Liver (tissue), 9 donors: ENCODE data around the gene DTNA. TPM values are rescaled to one million over a fixed set of nuclear protein-coding genes. Genes with fewer than 3 reads are reported as not detected.

ENCODE experiments used
- DNase-seq: peaks from one replicate; pipeline ENCODE4 v3.0.0-alpha.2; 2017; ENCODE audit warnings: low spot score
- H3K27ac ChIP-seq, 2 donors: one replicate each; pipeline ENCODE4 v1.7.0; 2013; ENCODE audit warnings: inconsistent platforms in 2 of 2, low read length in 2 of 2, control low read depth in 1 of 2, low read depth in 1 of 2, mild to moderate bottlenecking in 1 of 2
- H3K27me3 ChIP-seq, 4 donors: one replicate each; pipeline versions ENCODE4 v1.6.1 to v1.7.0; 2013; ENCODE audit warnings: low read length in 3 of 4, inconsistent platforms in 1 of 4, mild to moderate bottlenecking in 1 of 4, moderate library complexity in 1 of 4; ENCODE audit not compliant: control insufficient read depth in 4 of 4, insufficient read depth in 4 of 4
- H3K36me3 ChIP-seq, 4 donors: one replicate each; pipeline versions ENCODE4 v1.6.1 to v1.7.0; 2013; ENCODE audit warnings: low read length in 3 of 4, mild to moderate bottlenecking in 3 of 4, low read depth in 1 of 4, moderate library complexity in 1 of 4; ENCODE audit not compliant: control insufficient read depth in 4 of 4, insufficient read depth in 3 of 4
- H3K4me1 ChIP-seq, 4 donors: one replicate each; pipeline versions ENCODE4 v1.6.1 to v1.7.0; 2013; ENCODE audit warnings: low read length in 3 of 4, mild to moderate bottlenecking in 3 of 4, moderate library complexity in 1 of 4; ENCODE audit not compliant: control insufficient read depth in 4 of 4, insufficient read depth in 4 of 4
- H3K4me3 ChIP-seq, 3 donors: one replicate each; pipeline versions ENCODE4 v1.6.1 to v1.7.0; 2013; ENCODE audit warnings: low read length in 3 of 3, control low read depth in 1 of 3, low read depth in 1 of 3, mild to moderate bottlenecking in 1 of 3
- H3K9ac ChIP-seq, 2 donors: one replicate each; pipeline ENCODE4 v1.7.0; 2013; ENCODE audit warnings: low read length in 2 of 2, mild to moderate bottlenecking in 2 of 2, moderate library complexity in 2 of 2, control low read depth in 1 of 2, low read depth in 1 of 2
- H3K9me3 ChIP-seq, 4 donors: one replicate each; pipeline versions ENCODE4 v1.6.1 to v1.7.0; 2013; ENCODE audit warnings: low read length in 3 of 4; ENCODE audit not compliant: control insufficient read depth in 4 of 4
- ATF3 ChIP-seq: IDR thresholded peaks from 2 replicates; pipeline ENCODE4 v1.6.1; 2016; ENCODE audit warnings: antibody characterized with exemption
- CTCF ChIP-seq: fragments of 150-350 bp; IDR thresholded peaks from 2 replicates; pipeline ENCODE4 v1.5.1; 2017; ENCODE audit warnings: improper control_type of control experiment, low read depth, low read length; ENCODE audit not compliant: missing input control
- EGR1 ChIP-seq, 2 donors: IDR thresholded peaks; 2 replicates each; pipeline ENCODE4 v1.6.1; 2016 to 2018; ENCODE audit warnings: antibody characterized with exemption in 2 of 2, low read depth in 2 of 2
- FOXA1 ChIP-seq: IDR thresholded peaks from 2 replicates; pipeline ENCODE4 v1.6.1; 2016; ENCODE audit warnings: antibody characterized with exemption
- FOXA2 ChIP-seq: IDR thresholded peaks from 2 replicates; pipeline ENCODE4 v1.6.1; 2016; ENCODE audit warnings: antibody characterized with exemption
- GABPA ChIP-seq, 2 donors: IDR thresholded peaks in 1 of 2; conservative IDR thresholded peaks in 1 of 2; 2 replicates each; pipeline ENCODE4 v1.6.1; 2016; ENCODE audit warnings: antibody characterized with exemption in 2 of 2, mild to moderate bottlenecking in 1 of 2, moderate library complexity in 1 of 2
- HNF4A ChIP-seq, 2 donors: conservative IDR thresholded peaks; 2 replicates each; pipeline ENCODE4 v1.6.1; 2016; ENCODE audit warnings: antibody characterized with exemption in 2 of 2, mild to moderate bottlenecking in 2 of 2
- JUND ChIP-seq, 2 donors: IDR thresholded peaks; 2 replicates each; pipeline ENCODE4 v1.6.1; 2016; ENCODE audit warnings: antibody characterized with exemption in 2 of 2
- MAX ChIP-seq: IDR thresholded peaks from 2 replicates; pipeline ENCODE4 v1.6.1; 2016; ENCODE audit warnings: antibody characterized with exemption
- NR2F2 ChIP-seq: IDR thresholded peaks from 2 replicates; pipeline ENCODE4 v1.6.1; 2016; ENCODE audit warnings: antibody characterized with exemption
- RAD21 ChIP-seq, 2 donors: IDR thresholded peaks; 2 replicates each; pipeline ENCODE4 v1.6.1; 2016; ENCODE audit warnings: antibody characterized with exemption in 2 of 2, mild to moderate bottlenecking in 2 of 2
- RXRA ChIP-seq, 2 donors: IDR thresholded peaks; 2 replicates each; pipeline ENCODE4 v1.6.1; 2017 to 2018; ENCODE audit warnings: antibody characterized with exemption in 2 of 2, mild to moderate bottlenecking in 1 of 2
- SP1 ChIP-seq: IDR thresholded peaks from 2 replicates; pipeline ENCODE4 v1.6.1; 2018; ENCODE audit warnings: antibody characterized with exemption, mild to moderate bottlenecking
- TAF1 ChIP-seq: conservative IDR thresholded peaks from 2 replicates; pipeline ENCODE4 v1.6.1; 2016; ENCODE audit warnings: antibody characterized with exemption, mild to moderate bottlenecking
- YY1 ChIP-seq: IDR thresholded peaks from 2 replicates; pipeline ENCODE4 v1.6.1; 2016; ENCODE audit warnings: antibody characterized with exemption, mild to moderate bottlenecking
- WGBS: extraction: QIAGEN DNeasy Blood & Tissue Kit; methylation state at CpG from one replicate; pipeline ENCODE4 v1.1.7; 2013; 5-methylcytosine and 5-hydroxymethylcytosine counted together
- polyA plus RNA-seq, 2 donors: library from polyadenylated mRNA; stranded (reverse) in 1 of 2; unstranded in 1 of 2; fragments of 200-250 nt in 1 of 2; fragments of >200 nt in 1 of 2; fragmentation: Nextera tagmentation in 1 of 2; extraction: Ambion mirVana in 1 of 2; gene quantifications; one replicate each; pipeline versions ENCODE4 v1.2.1 to v1.2.3, GENCODE V29; 2013 to 2015
- total RNA-seq, 2 donors: library from RNA; depleted of rRNA; stranded (reverse); fragments of >200 nt; gene quantifications; one replicate each; pipeline ENCODE4 v1.2.3, GENCODE V29; 2014
- TF ChIP-seq, protein P1 (sequence below): IDR thresholded peaks from 2 replicates; pipeline ENCODE4 v1.6.1; 2016; ENCODE audit warnings: antibody characterized with exemption, mild to moderate bottlenecking
- TF ChIP-seq, protein P2 (sequence below): IDR thresholded peaks from 2 replicates; pipeline ENCODE4 v1.6.1; 2016; ENCODE audit warnings: antibody characterized with exemption
- donor health status: healthy.
- donor health status: healthy.
- donor health status: healthy.
- donor health status: healthy.
- donor health status: healthy.

Gene DTNA
- total and polyA plus RNA-seq, 4 donors = 0.33 to 3.2 (median 1.4) TPM

GRCh38 chr18:34773378-34773777 is 63.3 kb downstream of the DTNA start:
- Histone ChIP-seq H3K27me3 (no peaks in the 10 kb centered on the region), H3K4me3 (no peak overlapping the region), H3K27ac (no peak overlapping the region), H3K4me1 (no peaks in the 10 kb centered on the region), H3K36me3 (no peaks in the 10 kb centered on the region), H3K9me3 (no peaks in the 10 kb centered on the region), H3K9ac (no peak overlapping the region)
- WGBS = 35% methylated on average over 2 of the region's 2 CpGs
- TF ChIP-seq EGR1 (IDR thresholded peaks at IDR 0.05; ENCODE audit: low read depth in 2 of 2) (no peak), JUND (IDR thresholded peaks at IDR 0.05) (no peak), RXRA (IDR thresholded peaks at IDR 0.05) (no peak), TAF1 (no peak), MAX (no peak)
- TF ChIP-seq, protein P1, sequence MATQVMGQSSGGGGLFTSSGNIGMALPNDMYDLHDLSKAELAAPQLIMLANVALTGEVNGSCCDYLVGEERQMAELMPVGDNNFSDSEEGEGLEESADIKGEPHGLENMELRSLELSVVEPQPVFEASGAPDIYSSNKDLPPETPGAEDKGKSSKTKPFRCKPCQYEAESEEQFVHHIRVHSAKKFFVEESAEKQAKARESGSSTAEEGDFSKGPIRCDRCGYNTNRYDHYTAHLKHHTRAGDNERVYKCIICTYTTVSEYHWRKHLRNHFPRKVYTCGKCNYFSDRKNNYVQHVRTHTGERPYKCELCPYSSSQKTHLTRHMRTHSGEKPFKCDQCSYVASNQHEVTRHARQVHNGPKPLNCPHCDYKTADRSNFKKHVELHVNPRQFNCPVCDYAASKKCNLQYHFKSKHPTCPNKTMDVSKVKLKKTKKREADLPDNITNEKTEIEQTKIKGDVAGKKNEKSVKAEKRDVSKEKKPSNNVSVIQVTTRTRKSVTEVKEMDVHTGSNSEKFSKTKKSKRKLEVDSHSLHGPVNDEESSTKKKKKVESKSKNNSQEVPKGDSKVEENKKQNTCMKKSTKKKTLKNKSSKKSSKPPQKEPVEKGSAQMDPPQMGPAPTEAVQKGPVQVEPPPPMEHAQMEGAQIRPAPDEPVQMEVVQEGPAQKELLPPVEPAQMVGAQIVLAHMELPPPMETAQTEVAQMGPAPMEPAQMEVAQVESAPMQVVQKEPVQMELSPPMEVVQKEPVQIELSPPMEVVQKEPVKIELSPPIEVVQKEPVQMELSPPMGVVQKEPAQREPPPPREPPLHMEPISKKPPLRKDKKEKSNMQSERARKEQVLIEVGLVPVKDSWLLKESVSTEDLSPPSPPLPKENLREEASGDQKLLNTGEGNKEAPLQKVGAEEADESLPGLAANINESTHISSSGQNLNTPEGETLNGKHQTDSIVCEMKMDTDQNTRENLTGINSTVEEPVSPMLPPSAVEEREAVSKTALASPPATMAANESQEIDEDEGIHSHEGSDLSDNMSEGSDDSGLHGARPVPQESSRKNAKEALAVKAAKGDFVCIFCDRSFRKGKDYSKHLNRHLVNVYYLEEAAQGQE = no peak
- DNase-seq = no peak

DNA sequence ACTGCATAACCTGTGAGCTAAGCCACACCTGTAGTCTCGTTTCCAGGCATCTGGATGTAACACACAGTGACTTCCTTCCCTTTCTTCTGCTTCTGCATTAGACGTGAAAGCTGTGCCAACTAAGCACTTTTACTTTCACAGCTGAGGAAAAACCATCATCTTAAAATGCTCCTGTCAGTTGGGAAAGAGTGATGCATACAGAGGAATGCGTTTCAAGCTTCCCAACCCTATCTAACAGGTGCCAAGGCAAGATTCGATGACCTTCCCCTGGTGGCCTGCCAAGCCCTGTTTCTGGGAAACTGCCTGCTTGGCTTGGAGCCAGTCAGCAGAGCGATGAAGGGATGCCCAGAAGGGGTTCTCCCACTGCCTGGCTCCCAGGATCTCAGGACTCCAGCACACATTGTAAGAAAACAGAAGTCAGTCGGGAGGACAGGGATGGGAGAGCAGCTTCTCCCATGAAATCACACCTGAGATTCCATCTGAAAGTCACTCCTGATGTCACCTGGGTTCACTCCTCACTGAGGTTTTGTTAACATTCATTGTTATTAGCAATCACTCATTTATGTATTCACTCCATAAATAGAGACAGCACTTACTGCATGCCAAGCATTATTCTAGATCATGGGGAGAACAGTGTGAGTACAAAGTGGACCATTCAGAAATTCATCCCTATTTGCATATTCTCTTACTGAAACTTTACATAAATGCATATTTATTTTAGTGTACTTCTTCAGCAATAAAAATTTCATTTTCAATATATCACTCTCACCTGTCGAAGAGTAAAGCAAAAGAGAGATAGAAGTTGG is 64.1 kb downstream of the DTNA start:
- no peak for TF ChIP-seq FOXA1
- no peak for TF ChIP-seq MAX
- no peak for TF ChIP-seq FOXA2
- no peak for TF ChIP-seq JUND (IDR thresholded peaks at IDR 0.05)
- no peak for TF ChIP-seq RAD21 (IDR thresholded peaks at IDR 0.05)
- TF ChIP-seq, protein P2, sequence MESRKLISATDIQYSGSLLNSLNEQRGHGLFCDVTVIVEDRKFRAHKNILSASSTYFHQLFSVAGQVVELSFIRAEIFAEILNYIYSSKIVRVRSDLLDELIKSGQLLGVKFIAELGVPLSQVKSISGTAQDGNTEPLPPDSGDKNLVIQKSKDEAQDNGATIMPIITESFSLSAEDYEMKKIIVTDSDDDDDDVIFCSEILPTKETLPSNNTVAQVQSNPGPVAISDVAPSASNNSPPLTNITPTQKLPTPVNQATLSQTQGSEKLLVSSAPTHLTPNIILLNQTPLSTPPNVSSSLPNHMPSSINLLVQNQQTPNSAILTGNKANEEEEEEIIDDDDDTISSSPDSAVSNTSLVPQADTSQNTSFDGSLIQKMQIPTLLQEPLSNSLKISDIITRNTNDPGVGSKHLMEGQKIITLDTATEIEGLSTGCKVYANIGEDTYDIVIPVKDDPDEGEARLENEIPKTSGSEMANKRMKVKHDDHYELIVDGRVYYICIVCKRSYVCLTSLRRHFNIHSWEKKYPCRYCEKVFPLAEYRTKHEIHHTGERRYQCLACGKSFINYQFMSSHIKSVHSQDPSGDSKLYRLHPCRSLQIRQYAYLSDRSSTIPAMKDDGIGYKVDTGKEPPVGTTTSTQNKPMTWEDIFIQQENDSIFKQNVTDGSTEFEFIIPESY = no peak
- no peak for TF ChIP-seq TAF1
- TF ChIP-seq NR2F2 = no peak
- no peak for TF ChIP-seq YY1
- no peak for TF ChIP-seq SP1
- TF ChIP-seq, protein P1 = no peak
- TF ChIP-seq HNF4A (conservative IDR thresholded peaks at IDR 0.05) = no peak
- no peak for TF ChIP-seq ATF3
- no peak for TF ChIP-seq GABPA (IDR thresholded peaks at IDR 0.05 in 1 of 2, conservative IDR thresholded peaks at IDR 0.05 in 1 of 2)
- TF ChIP-seq EGR1 (IDR thresholded peaks at IDR 0.05; ENCODE audit: low read depth in 2 of 2) = no peak
- TF ChIP-seq CTCF = no peak
- no peak for TF ChIP-seq RXRA (IDR thresholded peaks at IDR 0.05)
- no peak overlapping the region for H3K9ac ChIP-seq
- no peak for DNase-seq

More for the DNA sequence above, 64.1 kb downstream of the DTNA start:
- Histone ChIP-seq H3K27ac (no peak overlapping the region), H3K36me3 (no peaks in the 10 kb centered on the region), H3K4me3 (no peak overlapping the region), H3K4me1 (no peaks in the 10 kb centered on the region), H3K9me3 (no peaks in the 10 kb centered on the region), H3K27me3 (no peaks in the 10 kb centered on the region)
- whole genome bisulfite sequencing = 33% methylated on average over 7 of the region's 7 CpGs
